Keratinocyte (primary cell): ENCODE results near the gene SLC44A1. TPM values are rescaled to one million over a fixed set of nuclear protein-coding genes. Genes with fewer than 3 reads are reported as not detected.

Experiments used
- DNase-seq: peaks from one replicate; pipeline ENCODE4 v3.0.0-alpha.2; 2011; ENCODE audit warnings: low read depth, missing footprints, low spot score
- FAIRE-seq: peaks from 2 replicates; lab custom pipeline; 2011; peaks lifted over from hg19 to GRCh38; lab: Jason Lieb, UNC
- H2AFZ ChIP-seq: 2 replicates; pipeline ENCODE4 v1.6.0; 2012; ENCODE audit warnings: low read length, control low read depth, inconsistent platforms; ENCODE audit not compliant: control insufficient read depth
- H3K27ac ChIP-seq: 2 replicates; pipeline ENCODE4 v1.5.1; 2011; ENCODE audit warnings: low read length; ENCODE audit not compliant: control insufficient read depth, insufficient read depth
- H3K27me3 ChIP-seq: 3 replicates; pipeline ENCODE4 v1.6.0; 2011; ENCODE audit warnings: low read length; ENCODE audit not compliant: control insufficient read depth, insufficient read depth; ENCODE audit errors: extremely low read depth
- H3K36me3 ChIP-seq, 2 experiments: 2 replicates in 1 of 2; 3 replicates in 1 of 2; pipeline ENCODE4 v1.5.1; 2011; ENCODE audit warnings: low read length in 2 of 2, mild to moderate bottlenecking in 1 of 2; ENCODE audit not compliant: control insufficient read depth in 2 of 2, insufficient read depth in 2 of 2; ENCODE audit errors: extremely low read depth in 1 of 2
- H3K4me1 ChIP-seq: 3 replicates; pipeline ENCODE4 v1.5.1; 2011; ENCODE audit warnings: low read length; ENCODE audit not compliant: control insufficient read depth, insufficient read depth; ENCODE audit errors: extremely low read depth
- H3K4me2 ChIP-seq: 3 replicates; pipeline ENCODE4 v1.6.0; 2011; ENCODE audit warnings: low read depth, low read length; ENCODE audit not compliant: control insufficient read depth, insufficient read depth; ENCODE audit errors: extremely low read depth
- H3K4me3 ChIP-seq, 3 experiments: fragments of 200-600 bp in 1 of 3; sonication (generic) in 1 of 3; 2 replicates in 2 of 3; 3 replicates in 1 of 3; pipeline ENCODE4 v1.5.1; 2011 to 2016; ENCODE audit warnings: low read length in 3 of 3, mild to moderate bottlenecking in 3 of 3, control low read depth in 2 of 3, inconsistent platforms in 1 of 3, low read depth in 1 of 3, mixed read lengths in 1 of 3, mixed run types in 1 of 3, moderate library complexity in 1 of 3; ENCODE audit not compliant: control insufficient read depth in 2 of 3, insufficient read depth in 2 of 3; ENCODE audit errors: extremely low read depth in 1 of 3
- H3K79me2 ChIP-seq: 2 replicates; pipeline ENCODE4 v1.6.0; 2012; ENCODE audit warnings: low read length; ENCODE audit not compliant: control insufficient read depth, insufficient read depth
- H3K9ac ChIP-seq: 3 replicates; pipeline ENCODE4 v1.6.0; 2011; ENCODE audit warnings: low read length; ENCODE audit not compliant: control insufficient read depth, insufficient read depth; ENCODE audit errors: extremely low read depth
- H3K9me1 ChIP-seq: 3 replicates; pipeline ENCODE4 v1.6.0; 2011; ENCODE audit warnings: low read length; ENCODE audit not compliant: control insufficient read depth, insufficient read depth; ENCODE audit errors: extremely low read depth
- H3K9me3 ChIP-seq: 2 replicates; pipeline ENCODE4 v1.5.1; 2012; ENCODE audit warnings: low read depth, low read length; ENCODE audit not compliant: control insufficient read depth
- H4K20me1 ChIP-seq: 3 replicates; pipeline ENCODE4 v1.6.0; 2011; ENCODE audit warnings: low read length; ENCODE audit not compliant: control insufficient read depth, insufficient read depth; ENCODE audit errors: extremely low read depth
- EZH2 ChIP-seq: IDR thresholded peaks from one replicate; pipeline ENCODE4 v1.6.1; 2012; ENCODE audit warnings: inconsistent platforms, mild to moderate bottlenecking, low read length, moderate library complexity
- dilution Hi-C: fragments of 300-500 bp; cut with MboI; formaldehyde crosslinking; loops from one replicate; pipeline ENCODE4 v1.7.0; 2020; ENCODE audit warnings: low sequenced_read_pairs; ENCODE audit not compliant: extremely low pct_ligation_motif_present
- polyA plus RNA-seq, 5 experiments: library from polyadenylated mRNA; depleted of rRNA in 3 of 5; stranded (reverse) in 3 of 5; stranded (forward) in 1 of 5; unstranded in 1 of 5; fragments of >200 nt; gene quantifications; 1 replicate in 1 of 5; 2 replicates in 3 of 5; 3 replicates in 1 of 5; pipeline versions ENCODE4 v1.2.1 to v1.2.3, GENCODE V29; 2011 to 2012; ENCODE audit warnings: missing spikeins in 2 of 5, low read depth in 1 of 5, low replicate concordance in 1 of 5
- TF ChIP-seq, protein P1 (sequence below), 3 experiments: IDR thresholded peaks in 1 of 3; conservative IDR thresholded peaks in 1 of 3; optimal IDR thresholded peaks in 1 of 3; 2 replicates in 2 of 3; 3 replicates in 1 of 3; pipeline versions ENCODE3 to v1.5.1; 2011; ENCODE audit warnings: low read length in 3 of 3, mild to moderate bottlenecking in 3 of 3, moderate library complexity in 2 of 3, control low read depth in 1 of 3, inconsistent platforms in 1 of 3; ENCODE audit not compliant: insufficient read depth in 2 of 3; ENCODE audit errors: extremely low read depth in 1 of 3

SLC44A1 gene
- polyA plus RNA-seq, 1 donor (not counting 4 experiments of a cell fraction or from before 2014, with no cell fraction given) = 22.9 TPM

DNA sequence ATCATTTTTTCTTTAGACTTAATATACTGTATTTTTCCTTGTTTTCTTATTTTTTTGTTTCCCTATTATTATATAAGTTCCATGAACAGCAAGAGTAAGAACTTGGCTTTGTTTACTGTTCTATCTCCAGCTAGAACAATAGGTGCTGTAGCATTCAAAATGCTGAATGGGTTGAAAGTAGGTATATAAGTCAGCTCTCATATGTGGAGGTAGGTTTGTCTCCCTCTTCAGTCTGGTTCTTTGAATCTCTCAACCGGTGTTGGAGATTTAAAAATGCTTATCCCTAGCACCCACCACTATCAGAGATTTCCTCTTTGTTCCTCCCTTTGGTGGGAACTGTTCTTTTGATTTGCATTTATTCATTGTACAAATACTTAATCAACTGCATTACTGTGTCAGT lies 115.9 kb downstream of the SLC44A1 start:
- H3K4me3 ChIP-seq = no peak overlapping the region
- H3K9me1 ChIP-seq = no peaks in the 10 kb centered on the region
- peaks cover 0 to 7% of the 10 kb centered on the region in 2 experiments for H3K36me3 ChIP-seq
- H3K9ac ChIP-seq = no peak overlapping the region
- no peak overlapping the region for H3K4me2 ChIP-seq
- H4K20me1 ChIP-seq = no peaks in the 10 kb centered on the region
- no peaks in the 10 kb centered on the region for H3K27me3 ChIP-seq
- TF ChIP-seq, protein P1, sequence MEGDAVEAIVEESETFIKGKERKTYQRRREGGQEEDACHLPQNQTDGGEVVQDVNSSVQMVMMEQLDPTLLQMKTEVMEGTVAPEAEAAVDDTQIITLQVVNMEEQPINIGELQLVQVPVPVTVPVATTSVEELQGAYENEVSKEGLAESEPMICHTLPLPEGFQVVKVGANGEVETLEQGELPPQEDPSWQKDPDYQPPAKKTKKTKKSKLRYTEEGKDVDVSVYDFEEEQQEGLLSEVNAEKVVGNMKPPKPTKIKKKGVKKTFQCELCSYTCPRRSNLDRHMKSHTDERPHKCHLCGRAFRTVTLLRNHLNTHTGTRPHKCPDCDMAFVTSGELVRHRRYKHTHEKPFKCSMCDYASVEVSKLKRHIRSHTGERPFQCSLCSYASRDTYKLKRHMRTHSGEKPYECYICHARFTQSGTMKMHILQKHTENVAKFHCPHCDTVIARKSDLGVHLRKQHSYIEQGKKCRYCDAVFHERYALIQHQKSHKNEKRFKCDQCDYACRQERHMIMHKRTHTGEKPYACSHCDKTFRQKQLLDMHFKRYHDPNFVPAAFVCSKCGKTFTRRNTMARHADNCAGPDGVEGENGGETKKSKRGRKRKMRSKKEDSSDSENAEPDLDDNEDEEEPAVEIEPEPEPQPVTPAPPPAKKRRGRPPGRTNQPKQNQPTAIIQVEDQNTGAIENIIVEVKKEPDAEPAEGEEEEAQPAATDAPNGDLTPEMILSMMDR (optimal IDR thresholded peaks at IDR 0.05 in 1 of 3, IDR thresholded peaks at IDR 0.05 in 1 of 3, conservative IDR thresholded peaks at IDR 0.05 in 1 of 3; ENCODE audit: extremely low read depth in 1 of 3, insufficient read depth in 2 of 3, low read length in 3 of 3) = no peak
- H2AFZ ChIP-seq = no peak overlapping the region
- no peaks in the 10 kb centered on the region for H3K4me1 ChIP-seq
- dilution Hi-C loops = no loop called here
- DNase-seq (no peak), FAIRE-seq (no peak)
- H3K9me3 ChIP-seq = no peaks in the 10 kb centered on the region
- no peaks in the 10 kb centered on the region for H3K79me2 ChIP-seq
- H3K27ac ChIP-seq = no peak overlapping the region

GRCh38 chr9:105361873-105362272 lies 117.4 kb downstream of the SLC44A1 start:
- H3K9me3 ChIP-seq = no peaks in the 10 kb centered on the region
- FAIRE-seq = no peak
- no peaks in the 10 kb centered on the region for H3K79me2 ChIP-seq
- H3K4me1 ChIP-seq = no peaks in the 10 kb centered on the region
- H3K4me3 ChIP-seq = no peak overlapping the region
- no peak overlapping the region for H3K27ac ChIP-seq
- dilution Hi-C loops = no loop called here
- peaks cover 0 to 10% of the 10 kb centered on the region in 2 experiments for H3K36me3 ChIP-seq
- TF ChIP-seq, protein P1 (optimal IDR thresholded peaks at IDR 0.05 in 1 of 3, IDR thresholded peaks at IDR 0.05 in 1 of 3, conservative IDR thresholded peaks at IDR 0.05 in 1 of 3; ENCODE audit: extremely low read depth in 1 of 3, insufficient read depth in 2 of 3, low read length in 3 of 3) = no peak
- TF ChIP-seq EZH2 = no peak
- H3K9me1 ChIP-seq = no peaks in the 10 kb centered on the region
- no peak for DNase-seq
- H4K20me1 ChIP-seq = no peaks in the 10 kb centered on the region
- H2AFZ ChIP-seq = no peak overlapping the region
- H3K9ac ChIP-seq = no peak overlapping the region
- no peaks in the 10 kb centered on the region for H3K27me3 ChIP-seq
- no peak overlapping the region for H3K4me2 ChIP-seq
